Endothelial cell of umbilical vein (primary cell): Measurements from ENCODE around the gene TSPEAR. TPM values are rescaled to one million over a fixed set of nuclear protein-coding genes. Genes with fewer than 3 reads are reported as not detected.

Experiments used
- BruUV-seq: library from RNA; stranded (reverse); fragments of 400-500 nt; replicated peaks from 2 replicates; lab custom pipeline; 2021; lab: Mats Ljungman, UMichigan
- CTCF ChIA-PET: fragments of 300-600, 350-600 bp; sonication (Branson Sonifier 250); formaldehyde crosslinking; loops from one replicate; lab custom pipeline; 2021; ENCODE audit warnings: antibody characterized with exemption, inconsistent platforms; lab: Charles Lee
- POLR2A ChIA-PET: fragments of 300-600, 350-600 bp; sonication (Branson Sonifier 250); formaldehyde crosslinking; loops from one replicate; lab custom pipeline; 2021; ENCODE audit warnings: antibody characterized with exemption, inconsistent platforms; lab: Charles Lee
- DNase-seq: peaks from one replicate; pipeline ENCODE4 v3.0.0-alpha.2; 2011; ENCODE audit warnings: low read depth, low spot score
- FAIRE-seq: peaks from 2 replicates; lab custom pipeline; 2011; peaks lifted over from hg19 to GRCh38; lab: Jason Lieb, UNC
- H2AFZ ChIP-seq: 2 replicates; pipeline ENCODE4 v1.6.0; 2012; ENCODE audit warnings: low read depth, low read length, control low read depth, inconsistent platforms
- H3K27ac ChIP-seq: 2 replicates; pipeline ENCODE4 v1.5.1; 2011; ENCODE audit warnings: low read depth, mild to moderate bottlenecking, control low read depth, low read length, moderate library complexity; ENCODE audit not compliant: insufficient read depth
- H3K27me3 ChIP-seq, 2 experiments: 2 replicates each; pipeline versions ENCODE4 v1.6.0 to v1.6.1; 2011; ENCODE audit warnings: low read length in 2 of 2, mixed read lengths in 1 of 2; ENCODE audit not compliant: control insufficient read depth in 2 of 2, insufficient read depth in 2 of 2
- H3K36me3 ChIP-seq, 2 experiments: 2 replicates in 1 of 2; 3 replicates in 1 of 2; pipeline ENCODE4 v1.5.1; 2011; ENCODE audit warnings: low read length in 2 of 2, mild to moderate bottlenecking in 1 of 2, moderate library complexity in 1 of 2; ENCODE audit not compliant: control insufficient read depth in 2 of 2, insufficient read depth in 2 of 2; ENCODE audit errors: extremely low read depth in 1 of 2
- H3K4me1 ChIP-seq: 3 replicates; pipeline ENCODE4 v1.5.1; 2011; ENCODE audit warnings: mild to moderate bottlenecking, low read length; ENCODE audit not compliant: control insufficient read depth, insufficient read depth; ENCODE audit errors: extremely low read depth
- H3K4me2 ChIP-seq: 2 replicates; pipeline ENCODE4 v1.6.1; 2011; ENCODE audit warnings: low read length, control low read depth, mixed read lengths; ENCODE audit not compliant: insufficient read depth
- H3K4me3 ChIP-seq, 3 experiments: fragments of 200-600 bp in 1 of 3; sonication (generic), shearing (Covaris generic) in 1 of 3; replicated peaks in 1 of 3; 2 replicates each; pipeline ENCODE4 v1.5.1; 2011 to 2016; ENCODE audit warnings: control low read depth in 3 of 3, low read length in 3 of 3, mild to moderate bottlenecking in 2 of 3, inconsistent platforms in 1 of 3, low read depth in 1 of 3, moderate library complexity in 1 of 3; ENCODE audit not compliant: insufficient read depth in 1 of 3
- H3K79me2 ChIP-seq: 2 replicates; pipeline ENCODE4 v1.6.0; 2012; ENCODE audit warnings: low read length, inconsistent platforms; ENCODE audit not compliant: control insufficient read depth, insufficient read depth
- H3K9ac ChIP-seq: replicated peaks from 2 replicates; pipeline ENCODE3; 2011; ENCODE audit warnings: low read length, control low read depth; ENCODE audit not compliant: insufficient read depth; ENCODE audit errors: extremely low read depth
- H3K9me1 ChIP-seq: replicated peaks from 3 replicates; pipeline ENCODE4 v1.6.0; 2011; ENCODE audit warnings: mild to moderate bottlenecking, low read length; ENCODE audit not compliant: control insufficient read depth, insufficient read depth; ENCODE audit errors: extremely low read depth
- H3K9me3 ChIP-seq: replicated peaks from 2 replicates; pipeline ENCODE4 v1.5.1; 2012; ENCODE audit warnings: low read length, inconsistent platforms; ENCODE audit not compliant: control insufficient read depth, insufficient read depth
- H4K20me1 ChIP-seq: replicated peaks from 2 replicates; pipeline ENCODE3; 2011; ENCODE audit warnings: mild to moderate bottlenecking, low read length; ENCODE audit not compliant: control insufficient read depth, insufficient read depth; ENCODE audit errors: extremely low read depth
- CTCF ChIP-seq, 2 donors: IDR thresholded peaks; 1 replicate in 1 of 2; 2 replicates in 1 of 2; pipeline ENCODE4 v1.5.1; 2011; ENCODE audit warnings: low read length in 2 of 2, mild to moderate bottlenecking in 2 of 2, moderate library complexity in 2 of 2, control low read depth in 1 of 2, inconsistent platforms in 1 of 2, low read depth in 1 of 2; ENCODE audit not compliant: insufficient read depth in 1 of 2; ENCODE audit errors: extremely low read depth in 1 of 2
- EZH2 ChIP-seq: IDR thresholded peaks from 2 replicates; pipeline ENCODE4 v1.6.1; 2012; ENCODE audit warnings: borderline replicate concordance, low read depth, mild to moderate bottlenecking, moderate library complexity, low read length, inconsistent platforms; ENCODE audit not compliant: severe bottlenecking
- FOS ChIP-seq: IDR thresholded peaks from 2 replicates; pipeline ENCODE4 v1.6.1; 2011; ENCODE audit warnings: mild to moderate bottlenecking, low read length, moderate library complexity, borderline replicate concordance; ENCODE audit not compliant: insufficient read depth
- GATA2 ChIP-seq: IDR thresholded peaks from 2 replicates; pipeline ENCODE4 v1.7.0; 2011; ENCODE audit warnings: low read depth, mild to moderate bottlenecking, moderate library complexity, mixed read lengths, low read length; ENCODE audit not compliant: insufficient read length, insufficient read depth
- JUN ChIP-seq: IDR thresholded peaks from 2 replicates; pipeline ENCODE4 v1.6.1; 2011; ENCODE audit warnings: borderline replicate concordance, low read depth; ENCODE audit not compliant: insufficient read length, insufficient read depth
- MAX ChIP-seq: IDR thresholded peaks from 2 replicates; pipeline ENCODE4 v1.6.1; 2011; ENCODE audit not compliant: insufficient read depth, insufficient read length
- MYC ChIP-seq: IDR thresholded peaks from one replicate; pipeline ENCODE4 v1.6.1; 2011; ENCODE audit warnings: mild to moderate bottlenecking, low read depth, low read length
- POLR2A ChIP-seq: IDR thresholded peaks from 2 replicates; pipeline ENCODE4 v1.6.1; 2012; ENCODE audit warnings: low read depth, mild to moderate bottlenecking, control low read depth, low read length
- POLR2AphosphoS5 ChIP-seq: IDR thresholded peaks from 2 replicates; pipeline ENCODE4 v1.6.1; 2012; ENCODE audit warnings: low read depth, mild to moderate bottlenecking, control low read depth, low read length, moderate library complexity; ENCODE audit not compliant: insufficient read depth
- dilution Hi-C: fragments of 300-500 bp; cut with MboI; formaldehyde crosslinking; loops from one replicate; pipeline ENCODE4 v1.15.0; 2019; ENCODE audit warnings: low sequenced_read_pairs; ENCODE audit not compliant: extremely low pct_ligation_motif_present
- intact Hi-C: fragments of 100-400 bp; cut with micrococcal nuclease; formaldehyde crosslinking; loops from one replicate; pipeline ENCODE4 v1.10.0; 2022
- polyA plus RNA-seq, 4 experiments: library from polyadenylated mRNA; depleted of rRNA in 3 of 4; stranded (reverse) in 3 of 4; unstranded in 1 of 4; fragments of >200 nt; gene quantifications; 2 replicates each; pipeline versions ENCODE4 v1.2.1 to v1.2.3, GENCODE V29; 2011 to 2012; ENCODE audit warnings: missing spikeins in 1 of 4
- total RNA-seq: library from RNA; stranded (reverse); gene quantifications from 2 replicates; pipeline ENCODE4 v1.2.3, GENCODE V29; 2021

The TSPEAR gene
- total and polyA plus RNA-seq, 2 donors (not counting 3 experiments of a cell fraction or from before 2014, with no cell fraction given) = 0.01 TPM; not detected in 1

- no peaks in the 10 kb centered on the region for H3K9me3 ChIP-seq
- dilution Hi-C loops = no loop called here
- H3K36me3 ChIP-seq = no peaks in the 10 kb centered on the region
- no peak overlapping the region for H2AFZ ChIP-seq
- no peak for DNase-seq
- H3K4me3 ChIP-seq = no peak overlapping the region
- CTCF ChIA-PET = no interaction called here
- peaks cover 2 to 20% of the 10 kb centered on the region in 2 experiments for H3K27me3 ChIP-seq
- no peak overlapping the region for H3K4me2 ChIP-seq
- BruUV-seq = no TSS peak
- TF ChIP-seq CTCF (IDR thresholded peaks at IDR 0.05; ENCODE audit: extremely low read depth in 1 of 2, insufficient read depth in 1 of 2, low read depth in 1 of 2, low read length in 2 of 2) (no peak), FOS (no peak), JUN (no peak), POLR2AphosphoS5 (no peak), MAX (no peak), POLR2A (no peak), EZH2 (no peak), GATA2 (no peak), MYC (no peak)
- H3K79me2 ChIP-seq = no peaks in the 10 kb centered on the region
- H3K4me1 ChIP-seq = no peaks in the 10 kb centered on the region
- H4K20me1 ChIP-seq = no peaks in the 10 kb centered on the region
- H3K27ac ChIP-seq = no peak overlapping the region
- H3K9ac ChIP-seq = no peak overlapping the region
- intact Hi-C loops = no loop called here
- POLR2A ChIA-PET = no interaction called here
- H3K9me1 ChIP-seq = no peaks in the 10 kb centered on the region
- FAIRE-seq = no peak
These were observed 168.7 kb downstream of the TSPEAR start for GRCh38 chr21:44542716-44543115.
